Midbrain (tissue), 1 donor: ENCODE data around the gene LRRC25.
"Not testable (repeated sequence)": the region's sequence is repeated elsewhere in the genome, so short reads cannot be mapped to it uniquely, and the experiment has no call there.

ENCODE experiments used
- DNase-seq: peaks from one replicate; lab custom pipeline; 2025; lab: John Stamatoyannopoulos, UW

Gene LRRC25

DNA sequence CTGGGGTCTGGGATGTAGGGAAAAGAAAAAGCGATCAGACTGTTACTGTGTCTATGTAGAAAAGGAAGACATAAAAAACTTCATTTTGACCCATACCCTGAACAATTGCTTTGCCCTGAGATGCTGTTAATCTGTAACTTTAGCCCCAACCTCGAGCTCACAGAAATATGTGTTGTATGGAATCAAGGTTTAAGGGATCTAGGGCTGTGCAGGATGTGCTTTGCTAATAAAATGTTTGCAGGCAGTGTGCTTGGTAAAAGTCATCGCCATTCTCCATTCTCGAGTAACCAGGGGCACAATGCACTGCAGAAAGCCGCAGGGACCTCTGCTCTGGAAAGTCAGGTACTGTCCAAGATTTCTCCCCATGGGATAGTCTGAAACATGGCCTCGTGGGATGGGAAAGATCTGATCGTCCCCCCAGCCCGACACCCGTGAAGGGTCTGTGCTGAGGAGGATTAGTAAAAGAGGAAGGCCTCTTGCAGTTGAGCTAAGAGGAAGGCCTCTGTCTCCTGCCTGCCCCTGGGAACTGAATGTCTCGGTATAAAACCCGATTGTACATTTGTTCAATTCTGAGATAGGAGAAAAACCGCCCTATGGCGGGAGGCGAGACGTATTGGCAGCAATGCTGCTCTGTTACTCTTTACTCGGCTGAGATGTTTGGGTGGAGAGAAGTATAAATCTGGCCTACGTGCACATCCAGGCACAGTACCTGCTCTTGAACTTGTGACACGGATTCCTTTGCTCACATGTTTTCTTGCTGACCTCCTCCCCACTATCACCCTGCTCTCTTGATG lies 5.2 kb upstream of the LRRC25 start:
- DNase-seq, result not testable (repeated sequence)

DNA sequence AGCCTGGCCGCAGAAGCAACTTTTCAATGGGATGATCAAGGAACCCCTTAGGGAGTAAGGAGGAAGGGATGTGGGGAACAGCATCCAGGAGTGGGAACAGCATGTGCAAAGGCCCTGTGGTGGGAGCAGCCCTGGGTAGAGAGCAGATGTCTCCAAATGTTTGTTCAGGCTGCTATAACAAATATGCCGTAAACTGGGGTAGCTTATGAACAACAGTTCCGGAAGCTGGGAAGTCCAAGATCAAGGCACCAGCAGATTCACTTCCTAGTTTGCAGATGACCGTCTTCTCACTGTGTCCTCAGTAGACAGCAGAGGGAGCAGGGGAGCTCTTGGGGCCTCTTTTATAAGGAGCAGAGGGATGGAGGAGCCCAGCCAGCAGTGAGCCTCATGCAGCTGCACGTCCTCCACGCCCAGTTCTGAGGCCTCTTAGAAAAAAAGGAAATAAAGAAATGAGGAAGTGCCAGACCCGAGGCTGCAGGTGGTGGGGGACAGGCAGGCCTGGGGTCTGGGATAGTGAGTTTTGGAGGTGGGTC lies 4.2 kb upstream of the LRRC25 start:
- DNase-seq, result peak; percentile 24

DNA sequence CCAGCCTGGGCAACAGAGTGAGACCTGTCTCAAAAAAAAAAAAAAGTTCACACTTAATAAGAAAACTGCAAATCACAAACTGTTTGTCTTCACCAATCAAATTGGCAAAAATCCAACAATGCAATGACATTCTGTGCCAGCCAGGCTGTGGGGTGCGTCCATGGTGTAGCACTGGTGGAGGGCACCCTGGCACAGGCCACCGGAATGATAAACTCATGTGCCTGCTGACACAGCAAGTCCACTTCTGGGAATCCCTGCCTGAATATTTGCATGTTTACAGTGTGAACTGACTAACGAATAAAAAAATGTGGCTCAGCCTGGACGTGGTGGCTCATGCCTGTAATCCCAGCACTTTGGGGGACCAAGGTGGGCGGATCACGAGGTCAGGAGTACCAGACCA lies 1.6 kb upstream of the LRRC25 start:
- DNase-seq, result no peak

DNA sequence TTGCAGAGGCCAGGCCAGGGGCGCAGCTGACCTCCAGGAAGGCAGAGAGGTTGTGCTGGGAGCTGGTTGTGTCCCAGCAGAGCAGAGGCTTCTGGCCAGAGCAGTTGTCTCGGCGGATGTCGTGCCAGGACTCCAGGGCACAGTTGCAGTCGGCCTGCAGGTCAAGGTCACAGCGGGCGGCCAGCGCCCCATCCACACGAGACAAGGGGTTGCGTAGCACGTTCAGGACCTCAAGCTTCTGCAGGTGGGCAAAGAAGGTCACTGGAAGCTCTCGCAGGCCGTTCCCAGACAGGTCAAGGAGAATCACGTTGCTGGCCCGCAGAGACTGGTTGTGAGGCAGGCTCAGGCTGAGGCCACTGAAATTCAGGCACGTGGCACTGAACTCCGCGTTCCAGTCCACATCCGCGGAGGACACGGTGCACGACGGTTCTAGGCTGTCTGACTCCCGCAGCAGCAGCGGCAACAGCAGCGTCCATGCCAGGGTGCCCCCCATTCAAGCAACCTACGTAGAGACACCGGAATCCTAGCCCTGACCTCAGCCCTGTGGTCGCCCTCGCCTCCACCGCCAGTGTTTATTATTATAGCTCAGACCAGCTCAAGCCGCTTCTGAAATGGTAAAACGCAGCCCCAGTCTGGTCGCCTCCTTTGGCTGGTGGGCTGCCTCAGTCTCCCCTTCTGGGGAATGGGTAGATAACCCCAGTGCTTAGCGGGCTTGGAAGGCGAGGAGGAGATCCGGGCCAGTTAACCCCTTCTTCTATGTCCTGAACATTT lies 766 bp downstream of the LRRC25 start:
- no peak for DNase-seq

DNA sequence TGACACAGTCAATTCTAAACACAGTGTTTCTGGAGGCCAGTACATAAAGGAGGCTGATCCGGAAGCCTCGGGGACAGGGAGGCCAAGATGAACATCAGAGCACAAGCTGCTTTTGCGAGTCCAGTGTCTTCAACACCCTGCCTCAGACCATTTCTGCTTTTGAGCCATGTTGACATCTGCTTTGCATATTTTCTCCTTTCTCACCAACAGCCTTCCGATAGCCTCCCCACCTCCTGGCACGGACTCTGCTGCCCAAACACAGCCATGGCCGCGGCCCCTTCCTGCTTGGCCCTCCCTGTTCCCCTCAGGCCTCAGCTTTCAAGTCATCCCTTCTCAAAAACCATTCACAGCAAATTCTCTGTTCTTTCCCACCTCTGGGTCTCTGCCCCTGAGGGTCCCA lies 3.6 kb downstream of the LRRC25 start:
- peak; percentile 3 for DNase-seq

DNA sequence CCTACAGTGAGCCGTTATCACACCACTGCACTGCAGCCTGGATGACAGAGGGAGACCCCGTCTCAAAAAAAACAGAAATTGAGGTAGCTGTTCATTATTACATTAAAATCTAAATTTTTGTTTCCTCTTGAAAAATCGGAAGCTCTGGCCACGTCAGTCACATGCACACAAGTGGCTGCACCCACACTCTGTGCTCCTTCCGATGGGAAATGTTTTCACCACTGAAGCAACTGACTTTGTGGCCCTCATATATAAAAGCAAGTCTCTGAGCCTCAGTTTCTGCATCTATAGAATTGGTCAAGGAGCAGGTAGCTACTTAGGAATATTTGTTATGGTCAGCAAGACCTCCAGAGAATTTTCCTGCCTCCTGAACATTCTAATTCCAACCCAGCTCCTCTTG lies 4.5 kb downstream of the LRRC25 start:
- DNase-seq, result no peak

DNA sequence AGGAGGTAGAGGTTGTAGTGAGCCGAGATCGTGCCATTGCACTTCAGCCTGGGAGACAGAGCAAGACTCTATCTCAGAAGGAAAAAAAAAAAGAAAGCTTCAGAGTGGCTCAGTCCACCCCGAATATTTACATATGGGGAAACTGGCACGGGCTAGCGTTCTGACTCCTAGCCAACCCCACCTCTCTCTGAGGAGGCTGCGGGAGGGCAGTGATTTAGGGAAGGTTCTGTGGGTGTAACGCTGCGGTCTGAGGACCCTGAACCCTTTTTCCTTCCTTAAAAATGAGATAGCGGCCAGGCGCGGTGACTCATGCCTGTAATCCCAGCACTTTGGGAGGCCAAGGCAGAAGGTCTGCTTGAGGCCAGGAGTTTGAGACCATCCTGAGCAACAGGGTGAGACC lies 5.0 kb downstream of the LRRC25 start:
- peak; percentile 4 for DNase-seq

DNA sequence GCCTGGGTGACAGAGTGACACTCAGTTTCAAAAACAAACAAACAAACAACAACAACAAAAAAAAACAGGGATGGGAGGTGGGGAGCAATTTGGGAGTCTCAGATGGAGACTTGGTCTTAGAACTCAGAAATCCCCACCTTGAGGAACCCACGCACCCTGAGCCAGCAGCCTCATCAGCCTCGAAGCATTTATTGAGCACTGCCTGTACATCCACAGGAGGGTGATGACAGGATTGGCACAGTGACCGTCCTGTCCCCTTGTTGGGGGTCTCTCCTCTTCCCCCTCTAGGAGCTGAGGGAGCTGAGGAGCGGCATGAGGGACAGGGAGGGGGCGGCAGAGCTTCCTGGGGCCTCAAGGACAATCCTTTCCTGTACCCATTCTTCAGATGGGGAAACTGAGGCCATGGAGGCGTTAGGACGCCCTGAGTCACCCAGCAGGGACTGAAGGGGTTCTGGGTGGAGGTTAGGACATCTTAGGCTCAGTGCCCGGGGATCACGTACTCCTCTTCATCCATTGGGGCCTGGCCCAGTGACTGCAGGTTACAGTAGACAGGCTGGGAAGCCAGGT lies 5.8 kb downstream of the LRRC25 start:
- DNase-seq, result no peak

DNA sequence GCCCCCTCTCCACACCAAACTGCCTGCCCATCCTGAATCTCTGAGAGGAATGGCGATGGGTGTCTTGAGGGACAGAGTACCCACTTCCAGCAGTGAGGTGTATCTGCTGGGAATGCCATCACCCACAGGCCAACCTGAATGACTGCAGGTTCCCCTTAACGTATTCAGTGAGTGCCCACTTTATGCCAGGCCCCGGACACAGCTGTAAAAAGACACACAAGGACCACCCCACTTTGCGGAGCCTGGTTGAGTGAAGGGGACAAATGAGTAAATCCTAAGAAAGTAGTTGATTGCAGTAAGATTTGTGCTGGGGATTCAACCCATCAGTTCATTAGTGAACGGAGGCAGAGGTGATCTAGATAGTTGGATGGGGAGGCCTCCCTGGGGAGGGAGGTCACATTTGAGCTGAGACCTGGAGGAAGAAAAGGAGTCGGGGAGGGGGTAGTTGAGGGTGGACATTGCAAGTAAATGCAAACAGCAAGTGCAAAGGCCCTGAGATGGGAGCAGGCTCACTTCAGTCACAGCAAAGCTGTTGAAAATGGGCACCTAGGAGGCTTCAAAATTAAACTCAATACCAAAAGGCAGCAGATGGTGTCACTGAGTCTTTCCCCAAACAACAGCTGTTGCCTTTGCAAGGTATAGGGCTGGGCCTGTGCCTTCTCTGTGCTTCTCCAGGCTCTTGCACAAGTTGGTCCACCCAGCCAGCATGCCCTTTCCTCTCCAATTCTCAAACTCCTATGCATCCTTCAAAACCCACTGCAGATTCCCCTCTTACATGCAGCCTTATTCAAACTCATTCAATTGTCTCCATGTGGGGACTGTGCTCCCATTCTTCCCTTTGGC lies 7.1 kb downstream of the LRRC25 start:
- DNase-seq, result no peak

DNA sequence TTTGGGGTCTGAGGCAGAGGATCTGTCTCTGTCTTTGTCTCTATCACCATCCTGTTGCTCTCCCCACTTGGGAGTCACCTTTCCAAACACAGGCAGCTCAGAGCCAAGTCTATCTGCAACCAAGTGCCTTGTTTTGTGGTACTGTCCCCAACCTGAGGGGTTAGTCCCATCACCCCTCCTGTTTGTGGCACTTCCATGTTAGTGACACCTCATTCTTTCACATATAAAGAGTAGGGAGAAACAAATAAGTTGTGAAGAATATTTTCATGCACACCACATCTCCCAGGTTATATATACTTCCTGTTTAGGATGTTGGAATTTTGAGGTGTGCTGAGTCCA lies 7.7 kb downstream of the LRRC25 start:
- DNase-seq, result no peak

DNA sequence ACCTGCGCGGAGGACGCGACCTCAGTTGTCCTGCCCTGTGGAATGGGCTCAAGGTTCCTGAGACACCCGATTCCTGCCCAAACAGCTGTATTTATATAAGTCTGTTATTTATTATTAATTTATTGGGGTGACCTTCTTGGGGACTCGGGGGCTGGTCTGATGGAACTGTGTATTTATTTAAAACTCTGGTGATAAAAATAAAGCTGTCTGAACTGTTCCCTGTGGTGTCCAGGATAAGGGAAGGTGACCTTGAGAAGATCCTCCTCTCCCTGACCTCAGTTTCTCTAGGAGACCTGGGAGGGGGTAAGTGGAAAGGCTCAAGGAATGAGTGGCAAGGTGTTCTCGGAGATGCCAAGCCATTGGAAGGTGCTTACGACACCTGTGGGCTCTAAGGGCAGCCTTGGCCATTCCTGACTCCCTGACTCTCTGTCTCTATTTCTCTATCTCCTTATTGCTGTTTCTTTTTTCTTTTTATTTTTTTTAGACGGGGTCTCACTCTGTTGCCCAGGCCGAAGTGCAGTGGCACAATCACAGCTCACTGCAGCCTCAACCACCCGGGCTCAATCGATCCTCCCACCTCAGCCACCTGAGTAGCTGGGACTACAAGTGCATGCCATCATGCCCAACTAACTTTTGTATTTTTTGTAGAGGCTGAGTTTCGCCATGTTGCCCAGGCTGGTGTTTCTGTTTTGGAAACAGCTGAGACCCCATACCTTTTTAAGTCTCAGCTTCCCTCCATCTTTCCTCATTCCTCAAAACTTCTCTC lies 8.3 kb downstream of the LRRC25 start:
- DNase-seq, result no peak

DNA sequence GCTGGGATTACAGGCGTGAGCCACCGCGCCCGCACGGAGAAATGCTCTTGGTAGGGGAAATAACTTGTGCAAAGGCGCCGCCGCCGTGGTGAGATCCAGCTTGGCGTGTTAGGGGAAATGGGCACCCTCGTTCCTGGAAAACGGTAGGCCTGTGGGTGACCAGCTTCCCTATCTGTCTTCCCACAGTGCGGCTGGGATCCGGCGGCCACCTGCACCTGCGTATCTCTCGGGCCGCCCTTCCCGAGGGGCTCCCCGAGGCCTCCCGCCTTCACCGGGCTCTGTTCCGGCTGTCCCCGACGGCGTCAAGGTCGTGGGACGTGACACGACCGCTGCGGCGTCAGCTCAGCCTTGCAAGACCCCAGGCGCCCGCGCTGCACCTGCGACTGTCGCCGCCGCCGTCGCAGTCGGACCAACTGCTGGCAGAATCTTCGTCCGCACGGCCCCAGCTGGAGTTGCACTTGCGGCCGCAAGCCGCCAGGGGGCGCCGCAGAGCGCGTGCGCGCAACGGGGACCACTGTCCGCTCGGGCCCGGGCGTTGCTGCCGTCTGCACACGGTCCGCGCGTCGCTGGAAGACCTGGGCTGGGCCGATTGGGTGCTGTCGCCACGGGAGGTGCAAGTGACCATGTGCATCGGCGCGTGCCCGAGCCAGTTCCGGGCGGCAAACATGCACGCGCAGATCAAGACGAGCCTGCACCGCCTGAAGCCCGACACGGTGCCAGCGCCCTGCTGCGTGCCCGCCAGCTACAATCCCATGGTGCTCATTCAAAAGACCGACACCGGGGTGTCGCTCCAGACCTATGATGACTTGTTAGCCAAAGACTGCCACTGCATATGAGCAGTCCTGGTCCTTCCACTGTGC lies 9.1 kb downstream of the LRRC25 start:
- peak; percentile 78 for DNase-seq

DNA sequence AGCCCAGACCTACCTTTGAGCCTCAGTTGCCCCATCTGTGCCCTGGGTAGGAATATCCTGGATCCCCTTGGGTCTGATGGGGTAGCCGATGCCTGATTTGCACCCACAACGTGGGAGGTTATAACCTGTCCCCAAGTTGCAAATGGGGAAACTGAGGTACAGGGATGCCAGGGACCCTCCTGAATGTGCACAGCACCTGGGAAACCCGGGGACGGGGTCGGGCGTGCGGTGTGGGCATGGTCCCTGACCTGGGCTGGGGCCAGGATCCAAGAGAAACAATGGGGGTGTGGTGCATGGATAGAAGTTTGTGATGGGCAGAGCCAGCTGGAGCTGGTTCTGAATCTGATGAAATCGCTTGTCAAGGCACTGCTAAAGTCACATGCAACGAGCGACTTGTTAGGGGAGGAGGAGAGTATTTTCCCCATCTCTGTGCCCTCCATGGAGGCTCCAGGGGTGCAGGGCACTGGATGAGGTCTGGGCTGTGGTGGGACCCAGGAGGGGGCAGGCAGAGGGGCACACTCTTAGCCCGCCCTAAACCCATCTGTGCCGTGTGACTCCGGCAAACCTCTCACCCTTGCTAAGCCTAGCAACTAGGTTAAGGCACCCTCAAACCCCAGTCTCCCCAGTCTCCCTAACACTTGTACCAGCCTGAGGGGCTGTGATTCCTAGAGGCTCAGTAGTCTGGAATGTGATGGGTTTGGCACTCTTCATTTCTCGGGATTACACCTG lies 10.7 kb downstream of the LRRC25 start:
- DNase-seq, result no peak

DNA sequence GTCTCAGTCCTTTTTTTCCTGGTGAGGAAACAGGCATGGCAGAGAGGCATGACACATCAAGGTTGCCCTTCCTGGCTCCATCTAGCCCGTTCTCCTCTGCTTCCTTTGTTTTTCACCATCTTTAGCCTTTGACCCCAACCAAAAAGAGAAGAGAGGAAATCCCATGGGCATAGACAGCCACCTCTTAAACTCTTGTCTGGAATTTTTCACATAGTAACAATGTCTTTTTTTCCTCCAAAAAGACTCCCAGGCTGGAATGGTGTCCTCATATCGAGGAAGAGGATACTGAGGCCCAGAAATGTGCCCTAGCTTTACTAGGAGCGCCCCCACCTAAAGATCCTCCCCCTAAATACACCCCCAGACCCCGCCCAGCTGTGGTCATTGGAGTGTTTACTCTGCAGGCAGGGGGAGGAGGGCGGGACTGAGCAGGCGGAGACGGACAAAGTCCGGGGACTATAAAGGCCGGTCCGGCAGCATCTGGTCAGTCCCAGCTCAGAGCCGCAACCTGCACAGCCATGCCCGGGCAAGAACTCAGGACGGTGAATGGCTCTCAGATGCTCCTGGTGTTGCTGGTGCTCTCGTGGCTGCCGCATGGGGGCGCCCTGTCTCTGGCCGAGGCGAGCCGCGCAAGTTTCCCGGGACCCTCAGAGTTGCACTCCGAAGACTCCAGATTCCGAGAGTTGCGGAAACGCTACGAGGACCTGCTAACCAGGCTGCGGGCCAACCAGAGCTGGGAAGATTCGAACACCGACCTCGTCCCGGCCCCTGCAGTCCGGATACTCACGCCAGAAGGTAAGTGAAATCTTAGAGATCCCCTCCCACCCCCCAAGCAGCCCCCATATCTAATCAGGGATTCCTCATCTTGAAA lies 11.5 kb downstream of the LRRC25 start, which contains the start of gene GDF15:
GDF15 (plus strand) TSS at position 484 of the 868 bp plus-strand sequence; CDS start at position 516, 32 bp downstream.
- no peak for DNase-seq

DNA sequence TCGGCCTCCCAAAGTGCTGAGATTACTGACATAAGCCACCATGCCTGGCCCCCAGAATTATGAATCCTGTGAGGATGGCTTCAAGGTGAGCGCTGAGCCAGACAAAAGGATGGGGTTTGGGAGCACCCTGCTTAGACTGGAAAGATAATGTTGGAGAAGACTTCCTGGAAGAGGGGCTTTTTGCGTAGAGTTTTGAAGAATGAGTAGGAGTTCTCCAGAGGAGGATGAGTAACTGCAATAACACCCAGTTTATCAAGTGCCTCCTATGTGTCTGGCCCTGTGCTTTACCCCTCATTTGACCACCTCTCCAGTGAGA lies 12.1 kb downstream of the LRRC25 start:
- no peak for DNase-seq

DNA sequence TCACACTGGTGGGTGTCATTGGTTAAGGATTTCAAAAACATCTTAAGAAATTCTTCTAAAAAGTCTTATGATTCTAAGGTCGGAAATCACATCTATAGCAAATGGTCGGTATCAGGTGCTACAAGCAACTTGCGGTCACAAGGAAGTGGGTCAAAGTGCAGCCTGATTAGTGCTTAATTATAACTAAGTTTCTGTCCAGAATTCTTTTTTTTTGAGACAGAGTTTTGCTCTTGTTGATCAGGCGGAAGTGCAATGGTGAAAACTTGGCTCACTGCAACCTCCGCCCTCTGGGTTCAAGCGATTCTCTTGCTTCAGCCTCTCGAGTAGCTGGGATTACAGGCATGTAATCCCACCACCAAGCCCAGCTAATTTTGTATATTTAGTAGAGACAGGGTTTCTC lies 12.6 kb downstream of the LRRC25 start:
- no peak for DNase-seq

DNA sequence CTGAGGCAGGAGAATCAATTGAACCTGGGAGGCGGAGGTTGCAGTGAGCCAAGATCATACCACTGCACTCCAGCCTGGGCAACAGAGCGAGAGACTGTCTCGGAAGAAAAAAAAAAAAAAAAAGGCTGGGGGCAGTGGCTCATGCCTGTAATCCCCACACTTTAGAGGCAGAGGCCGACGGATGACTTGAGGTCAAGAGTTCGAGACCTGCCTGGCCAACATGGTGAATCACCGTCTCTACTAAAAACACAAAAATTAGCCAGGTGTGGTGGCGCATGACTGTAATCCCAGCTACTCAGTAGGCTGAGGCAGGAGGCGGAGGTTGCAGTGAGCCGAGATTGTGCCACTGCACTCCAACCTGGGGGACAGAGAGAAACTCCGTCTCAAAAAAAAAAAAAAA lies 13.8 kb downstream of the LRRC25 start:
- DNase-seq, result not testable (repeated sequence)

DNA sequence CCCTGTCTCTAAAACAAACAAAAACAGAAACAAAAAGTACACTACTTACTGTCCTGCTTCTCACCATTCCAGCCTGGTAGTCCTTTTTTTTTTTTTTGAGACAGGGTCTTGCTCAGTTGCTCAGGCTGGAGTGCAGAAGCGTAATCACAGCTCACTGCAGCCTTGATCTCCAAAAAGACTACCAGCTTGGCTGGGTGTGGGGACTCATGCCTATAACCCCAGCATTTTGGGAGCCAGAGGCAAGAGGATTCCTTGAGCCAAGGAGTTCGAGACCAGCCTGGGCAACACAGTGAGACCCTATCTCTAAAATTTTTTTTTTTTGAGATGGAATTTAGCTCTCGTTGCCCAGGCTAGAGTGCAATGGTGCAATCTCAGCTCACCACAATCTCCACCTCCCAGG lies 16.6 kb downstream of the LRRC25 start:
- no peak for DNase-seq
